ENCODE data around the gene PSRC1.

- TF ChIP-seq FOXK1 (CRISPR knock-in tag; IDR thresholded peaks at IDR 0.05) (no peak), GABPB1 (CRISPR knock-in tag; IDR thresholded peaks at IDR 0.05) (no peak), CTCF (IDR thresholded peaks at IDR 0.05) (no peak), ELF4 (CRISPR knock-in tag; IDR thresholded peaks at IDR 0.05; ENCODE audit: low read depth) (no peak), CBFB (CRISPR knock-in tag; IDR thresholded peaks at IDR 0.05; ENCODE audit: low read depth) (no peak), ESRRA (CRISPR knock-in tag; IDR thresholded peaks at IDR 0.05; ENCODE audit: borderline replicate concordance) (no peak), MLX (CRISPR knock-in tag; IDR thresholded peaks at IDR 0.05) (no peak), ZNF232 (CRISPR knock-in tag; IDR thresholded peaks at IDR 0.05) (no peak), USF2 (CRISPR knock-in tag; IDR thresholded peaks at IDR 0.05) (no peak), MAX (CRISPR knock-in tag; IDR thresholded peaks at IDR 0.05) (no peak)
Observed at GRCh38 chr1:109282497-109282951, 421 bp downstream of the PSRC1 start.
